HL-60 (cell line): ENCODE results near the gene PELI2.

Experiments used
- DNase-seq, 2 experiments: peaks; one replicate each; pipeline ENCODE4 v3.0.0-alpha.2; 2010 to 2020; ENCODE audit warnings: low read depth in 1 of 2, low spot score in 1 of 2
- H3K27ac ChIP-seq: fragments of 250-450 bp; sonication (Bioruptor Pico); replicated peaks from 2 replicates; pipeline ENCODE4 v1.5.1; 2020; ENCODE audit warnings: mild to moderate bottlenecking, moderate library complexity
- H3K27me3 ChIP-seq: fragments of 250-450 bp; sonication (Bioruptor Pico); 2 replicates; pipeline ENCODE4 v1.5.1; 2021; ENCODE audit warnings: mild to moderate bottlenecking, moderate library complexity; ENCODE audit not compliant: insufficient read depth, poor library complexity, severe bottlenecking
- H3K4me3 ChIP-seq: replicated peaks from 2 replicates; pipeline ENCODE4 v1.5.1; 2011; ENCODE audit warnings: mild to moderate bottlenecking, control low read depth, low read length; ENCODE audit not compliant: insufficient read depth
- CTCF ChIP-seq: IDR thresholded peaks from one replicate; pipeline ENCODE4 v1.5.1; 2011; ENCODE audit warnings: low read length, control low read depth, inconsistent platforms; ENCODE audit not compliant: insufficient read depth
- GABPA ChIP-seq: IDR thresholded peaks from 2 replicates; pipeline ENCODE4 v1.6.1; 2012; ENCODE audit warnings: low read depth
- POLR2AphosphoS5 ChIP-seq: IDR thresholded peaks from 2 replicates; pipeline ENCODE4 v1.6.1; 2012; ENCODE audit warnings: low read depth
- SPI1 ChIP-seq: IDR thresholded peaks from 2 replicates; pipeline ENCODE4 v1.6.1; 2012; ENCODE audit warnings: low read depth, mild to moderate bottlenecking, borderline replicate concordance
- TF ChIP-seq, protein P1 (sequence below): IDR thresholded peaks from 2 replicates; pipeline ENCODE4 v1.6.1; 2012; ENCODE audit warnings: low read depth; ENCODE audit not compliant: insufficient replicate concordance

PELI2 gene

GRCh38 chr14:56297449-56297848, 179.2 kb downstream of the PELI2 start:
- no peak for DNase-seq
- H3K27me3 ChIP-seq, result no peaks in the 10 kb centered on the region
- TF ChIP-seq CTCF, result no peak
- no peak for TF ChIP-seq POLR2AphosphoS5
- TF ChIP-seq, protein P1, sequence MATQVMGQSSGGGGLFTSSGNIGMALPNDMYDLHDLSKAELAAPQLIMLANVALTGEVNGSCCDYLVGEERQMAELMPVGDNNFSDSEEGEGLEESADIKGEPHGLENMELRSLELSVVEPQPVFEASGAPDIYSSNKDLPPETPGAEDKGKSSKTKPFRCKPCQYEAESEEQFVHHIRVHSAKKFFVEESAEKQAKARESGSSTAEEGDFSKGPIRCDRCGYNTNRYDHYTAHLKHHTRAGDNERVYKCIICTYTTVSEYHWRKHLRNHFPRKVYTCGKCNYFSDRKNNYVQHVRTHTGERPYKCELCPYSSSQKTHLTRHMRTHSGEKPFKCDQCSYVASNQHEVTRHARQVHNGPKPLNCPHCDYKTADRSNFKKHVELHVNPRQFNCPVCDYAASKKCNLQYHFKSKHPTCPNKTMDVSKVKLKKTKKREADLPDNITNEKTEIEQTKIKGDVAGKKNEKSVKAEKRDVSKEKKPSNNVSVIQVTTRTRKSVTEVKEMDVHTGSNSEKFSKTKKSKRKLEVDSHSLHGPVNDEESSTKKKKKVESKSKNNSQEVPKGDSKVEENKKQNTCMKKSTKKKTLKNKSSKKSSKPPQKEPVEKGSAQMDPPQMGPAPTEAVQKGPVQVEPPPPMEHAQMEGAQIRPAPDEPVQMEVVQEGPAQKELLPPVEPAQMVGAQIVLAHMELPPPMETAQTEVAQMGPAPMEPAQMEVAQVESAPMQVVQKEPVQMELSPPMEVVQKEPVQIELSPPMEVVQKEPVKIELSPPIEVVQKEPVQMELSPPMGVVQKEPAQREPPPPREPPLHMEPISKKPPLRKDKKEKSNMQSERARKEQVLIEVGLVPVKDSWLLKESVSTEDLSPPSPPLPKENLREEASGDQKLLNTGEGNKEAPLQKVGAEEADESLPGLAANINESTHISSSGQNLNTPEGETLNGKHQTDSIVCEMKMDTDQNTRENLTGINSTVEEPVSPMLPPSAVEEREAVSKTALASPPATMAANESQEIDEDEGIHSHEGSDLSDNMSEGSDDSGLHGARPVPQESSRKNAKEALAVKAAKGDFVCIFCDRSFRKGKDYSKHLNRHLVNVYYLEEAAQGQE, result no peak
- TF ChIP-seq SPI1, result no peak
- no peak overlapping the region for H3K4me3 ChIP-seq
- no peak overlapping the region for H3K27ac ChIP-seq

DNA sequence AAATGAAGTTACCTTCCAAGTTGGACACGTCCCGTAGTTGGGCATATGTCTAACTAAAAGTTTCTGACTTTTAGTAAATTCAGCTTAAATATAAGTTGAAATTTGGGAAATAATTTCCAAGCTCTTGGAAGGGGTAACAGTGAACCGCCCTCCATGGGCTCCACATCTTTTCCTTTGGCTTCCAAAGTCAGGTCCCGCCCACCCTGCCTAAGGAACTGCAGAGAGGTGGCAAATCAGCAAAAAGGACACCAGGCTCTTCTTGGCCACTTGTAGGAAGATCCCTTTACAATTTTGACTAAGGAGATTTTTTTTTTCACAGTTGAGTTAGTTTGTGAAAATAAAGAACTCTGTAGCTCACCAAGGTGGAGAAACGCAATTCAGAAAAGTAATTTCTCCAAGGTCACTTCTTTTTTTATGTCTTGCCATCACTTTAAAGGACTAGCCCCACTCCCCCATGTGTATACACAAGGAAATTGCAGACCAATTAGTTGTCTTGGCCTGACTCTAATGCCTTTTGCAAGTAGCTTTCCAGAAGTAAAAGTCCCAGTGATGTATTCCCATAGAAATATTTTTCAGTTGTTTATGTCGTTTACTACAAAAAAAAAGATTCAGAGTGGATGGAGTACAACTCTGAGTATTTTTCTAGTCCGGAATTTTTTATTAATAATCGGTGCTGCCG, 181.2 kb downstream of the PELI2 start:
- no peaks in the 10 kb centered on the region for H3K27me3 ChIP-seq

GRCh38 chr14:56300495-56300894, 182.3 kb downstream of the PELI2 start:
- no peak overlapping the region for H3K27ac ChIP-seq
- no peak overlapping the region for H3K4me3 ChIP-seq
- TF ChIP-seq CTCF (no peak), SPI1 (no peak), POLR2AphosphoS5 (no peak), GABPA (no peak)
- TF ChIP-seq, protein P1, result no peak
- no peak for DNase-seq
- no peaks in the 10 kb centered on the region for H3K27me3 ChIP-seq

More for the DNA sequence above, 181.2 kb downstream of the PELI2 start:
- DNase-seq, result no peak
- TF ChIP-seq POLR2AphosphoS5 (no peak), GABPA (no peak), CTCF (no peak), SPI1 (no peak)
- TF ChIP-seq, protein P1, result no peak
- Histone ChIP-seq H3K4me3 (no peak overlapping the region), H3K27ac (no peak overlapping the region)
